ENCODE data around the gene SYCE3.
"Not testable (repeated sequence)": the region's sequence is repeated elsewhere in the genome, so short reads cannot be mapped to it uniquely, and the experiment has no call there.

The SYCE3 gene

DNA sequence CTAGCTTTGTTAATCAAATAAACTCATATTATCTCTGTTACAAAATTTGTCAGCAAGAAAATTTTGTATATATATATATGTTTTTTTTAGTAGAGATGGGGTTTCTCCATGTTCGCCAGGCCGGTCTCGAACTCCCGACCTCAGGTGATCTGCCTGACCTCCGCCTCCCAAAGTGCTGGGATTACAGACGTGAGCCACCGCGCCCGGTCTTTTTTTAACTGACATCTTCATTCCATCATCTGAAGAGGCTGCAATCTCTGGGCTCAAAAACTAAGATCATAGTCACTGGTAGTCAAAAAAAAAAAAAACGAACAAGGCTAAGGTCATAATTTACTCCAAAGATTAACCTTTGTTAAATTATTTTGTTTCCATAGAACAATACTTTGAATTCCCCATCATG lies 22.3 kb downstream of the SYCE3 start:
- TF ChIP-seq, protein P1, sequence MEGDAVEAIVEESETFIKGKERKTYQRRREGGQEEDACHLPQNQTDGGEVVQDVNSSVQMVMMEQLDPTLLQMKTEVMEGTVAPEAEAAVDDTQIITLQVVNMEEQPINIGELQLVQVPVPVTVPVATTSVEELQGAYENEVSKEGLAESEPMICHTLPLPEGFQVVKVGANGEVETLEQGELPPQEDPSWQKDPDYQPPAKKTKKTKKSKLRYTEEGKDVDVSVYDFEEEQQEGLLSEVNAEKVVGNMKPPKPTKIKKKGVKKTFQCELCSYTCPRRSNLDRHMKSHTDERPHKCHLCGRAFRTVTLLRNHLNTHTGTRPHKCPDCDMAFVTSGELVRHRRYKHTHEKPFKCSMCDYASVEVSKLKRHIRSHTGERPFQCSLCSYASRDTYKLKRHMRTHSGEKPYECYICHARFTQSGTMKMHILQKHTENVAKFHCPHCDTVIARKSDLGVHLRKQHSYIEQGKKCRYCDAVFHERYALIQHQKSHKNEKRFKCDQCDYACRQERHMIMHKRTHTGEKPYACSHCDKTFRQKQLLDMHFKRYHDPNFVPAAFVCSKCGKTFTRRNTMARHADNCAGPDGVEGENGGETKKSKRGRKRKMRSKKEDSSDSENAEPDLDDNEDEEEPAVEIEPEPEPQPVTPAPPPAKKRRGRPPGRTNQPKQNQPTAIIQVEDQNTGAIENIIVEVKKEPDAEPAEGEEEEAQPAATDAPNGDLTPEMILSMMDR (IDR thresholded peaks at IDR 0.05; ENCODE audit: low read depth, low read length): no peak
- no peak overlapping the region for H3K4me3 ChIP-seq (ENCODE audit: low read depth, low read length)

DNA sequence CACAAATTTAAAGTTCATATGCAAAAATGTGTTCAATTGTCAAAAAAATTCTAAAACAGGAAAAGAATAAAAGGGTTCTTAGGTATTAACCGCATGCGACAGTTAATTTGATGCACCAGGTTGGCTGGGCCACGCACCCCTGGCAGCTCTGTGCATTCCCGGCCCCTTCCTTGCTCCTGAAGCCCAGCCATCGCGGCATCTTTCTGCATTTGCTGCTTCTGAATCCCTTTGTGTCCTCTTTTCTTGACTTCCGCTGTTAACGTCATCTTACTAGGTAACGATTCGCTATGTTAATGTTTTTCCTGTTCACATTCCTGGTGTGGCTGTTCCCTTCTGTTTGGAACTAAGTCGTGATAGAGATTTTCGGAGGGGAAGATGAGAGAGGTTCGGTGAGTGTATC lies 25.0 kb downstream of the SYCE3 start:
- TF ChIP-seq, protein P1 (IDR thresholded peaks at IDR 0.05; ENCODE audit: low read depth, low read length): no peak
- no peak overlapping the region for H3K4me3 ChIP-seq (ENCODE audit: low read depth, low read length)

DNA sequence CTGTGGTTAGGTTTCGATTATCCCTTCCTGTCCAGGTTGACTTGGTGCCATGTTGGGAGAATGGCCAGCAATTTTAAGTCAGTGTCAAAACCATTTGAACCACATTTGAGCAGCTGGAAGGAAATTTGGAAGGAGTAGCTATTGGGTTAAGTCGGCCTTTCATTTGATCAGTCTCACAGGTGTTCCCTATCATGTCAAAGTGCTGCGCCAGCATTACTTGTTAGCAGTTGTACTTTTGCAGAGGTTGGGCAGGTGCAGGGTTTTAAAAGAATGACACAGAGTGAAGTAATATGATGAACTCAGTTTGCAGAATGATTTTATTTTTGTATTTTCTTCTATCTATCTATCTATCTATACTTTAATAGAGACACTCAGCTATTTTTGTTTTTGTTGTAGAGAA lies 26.5 kb downstream of the SYCE3 start:
- TF ChIP-seq, protein P1 (IDR thresholded peaks at IDR 0.05; ENCODE audit: low read depth, low read length): no peak
- H3K4me3 ChIP-seq (ENCODE audit: low read depth, low read length): no peak overlapping the region

DNA sequence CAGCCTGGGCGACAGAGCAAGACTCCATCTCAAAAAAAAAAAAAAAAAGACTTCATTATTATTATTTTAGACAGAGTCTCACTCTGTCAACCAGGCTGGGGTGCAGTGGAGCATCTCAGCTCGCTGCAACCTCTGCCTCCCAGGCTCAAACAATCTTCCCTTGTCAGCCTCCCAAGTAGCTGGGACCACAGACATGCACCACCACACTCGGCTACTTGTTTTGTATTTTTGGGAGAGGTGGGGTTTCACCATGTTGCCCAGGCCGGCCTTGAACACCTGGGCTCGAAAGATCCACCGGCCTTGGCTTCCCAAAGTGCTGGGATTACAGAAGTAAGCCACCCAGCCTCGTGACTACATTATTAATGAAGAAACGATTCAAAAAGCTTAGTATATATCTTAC lies 27.6 kb downstream of the SYCE3 start:
- no peak overlapping the region for H3K4me3 ChIP-seq (ENCODE audit: low read depth, low read length)
- TF ChIP-seq, protein P1 (IDR thresholded peaks at IDR 0.05; ENCODE audit: low read depth, low read length): no peak

DNA sequence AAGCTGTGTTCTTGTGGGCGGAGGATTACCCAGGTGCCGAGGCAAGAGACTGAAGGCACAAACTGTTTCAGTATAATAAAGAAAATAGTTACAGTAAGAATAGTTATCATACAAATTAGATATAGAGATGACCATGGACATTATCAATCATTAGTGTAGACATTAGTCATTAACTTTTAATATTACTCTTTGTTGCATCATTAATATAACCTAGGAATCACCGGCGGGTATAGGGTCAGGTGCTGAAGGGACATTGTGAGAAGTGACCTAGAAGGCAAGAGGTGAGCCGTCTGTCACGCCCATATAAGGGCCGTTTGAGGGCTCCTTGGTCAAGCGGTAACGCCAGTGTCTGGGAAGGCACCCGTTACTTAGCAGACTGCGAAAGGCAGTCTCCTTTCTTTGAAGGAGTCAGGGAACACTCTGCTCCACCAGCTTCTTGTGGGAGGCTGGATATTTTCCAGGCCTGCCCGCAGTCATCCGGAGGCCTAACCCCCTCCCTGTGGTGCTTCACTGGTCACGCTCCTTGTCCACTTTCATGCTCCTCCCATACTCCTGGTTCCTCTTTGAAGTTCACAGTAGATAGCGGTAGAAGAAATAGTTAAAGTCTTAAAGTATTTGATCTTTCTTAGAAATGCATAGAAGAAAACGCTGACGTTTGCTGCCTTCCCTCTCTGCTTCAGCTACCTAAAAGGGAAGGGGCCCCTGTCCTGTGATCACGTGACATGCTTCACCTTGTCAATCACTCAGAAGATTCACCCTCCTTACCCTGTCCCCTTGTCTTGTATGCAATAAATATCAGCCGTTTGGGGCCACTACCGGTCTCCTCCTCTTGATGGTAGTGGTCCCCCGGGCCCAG lies 28.6 kb downstream of the SYCE3 start:
- not testable (repeated sequence) for H3K4me3 ChIP-seq (ENCODE audit: low read depth, low read length)

DNA sequence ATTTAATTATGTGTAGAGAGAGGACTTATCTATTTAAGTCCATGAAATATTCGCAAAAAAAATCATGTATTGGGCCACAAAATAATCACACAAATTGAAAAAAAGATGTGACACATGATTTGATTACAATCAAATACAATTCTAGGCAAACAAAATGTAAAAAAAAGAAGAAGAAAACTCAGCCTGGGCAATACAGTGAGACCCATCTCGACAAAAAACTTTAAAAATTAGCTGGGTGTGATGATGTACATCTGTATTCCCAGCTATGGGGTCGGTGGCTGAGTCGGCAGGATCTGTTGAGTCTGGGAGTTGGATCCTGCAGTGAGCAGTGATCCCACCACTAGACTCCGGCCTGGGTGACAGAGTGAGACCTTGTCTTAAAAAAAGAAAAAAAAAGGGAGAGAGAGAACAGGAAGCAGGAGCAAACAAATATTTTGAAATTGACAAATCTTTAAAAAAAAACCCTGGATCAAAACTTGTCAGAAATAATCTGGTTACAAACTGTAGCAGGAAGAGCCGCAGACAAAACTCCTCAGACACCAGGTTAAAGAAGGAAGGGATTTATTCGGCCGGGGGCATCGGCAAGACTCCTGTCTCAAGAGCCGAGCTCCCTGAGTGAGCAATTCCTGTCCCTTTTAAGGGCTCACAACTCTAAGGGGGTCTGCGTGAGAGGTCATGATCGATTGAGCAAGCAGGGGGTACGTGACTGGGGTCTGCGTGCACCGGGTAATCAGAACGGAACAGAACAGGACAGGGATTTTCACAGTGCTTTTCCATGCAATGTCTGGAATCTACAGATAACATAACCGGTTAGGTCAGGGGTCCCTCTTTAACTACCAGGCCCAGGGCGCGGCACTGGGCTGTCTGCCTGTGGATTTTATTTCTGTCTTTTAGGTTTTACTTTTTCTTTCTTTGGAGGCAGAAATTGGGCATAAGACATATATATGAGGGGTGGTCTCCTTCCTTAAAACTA lies 29.6 kb downstream of the SYCE3 start:
- TF ChIP-seq, protein P1 (IDR thresholded peaks at IDR 0.05; ENCODE audit: low read depth, low read length): no peak
- no peak overlapping the region for H3K4me3 ChIP-seq (ENCODE audit: low read depth, low read length)

DNA sequence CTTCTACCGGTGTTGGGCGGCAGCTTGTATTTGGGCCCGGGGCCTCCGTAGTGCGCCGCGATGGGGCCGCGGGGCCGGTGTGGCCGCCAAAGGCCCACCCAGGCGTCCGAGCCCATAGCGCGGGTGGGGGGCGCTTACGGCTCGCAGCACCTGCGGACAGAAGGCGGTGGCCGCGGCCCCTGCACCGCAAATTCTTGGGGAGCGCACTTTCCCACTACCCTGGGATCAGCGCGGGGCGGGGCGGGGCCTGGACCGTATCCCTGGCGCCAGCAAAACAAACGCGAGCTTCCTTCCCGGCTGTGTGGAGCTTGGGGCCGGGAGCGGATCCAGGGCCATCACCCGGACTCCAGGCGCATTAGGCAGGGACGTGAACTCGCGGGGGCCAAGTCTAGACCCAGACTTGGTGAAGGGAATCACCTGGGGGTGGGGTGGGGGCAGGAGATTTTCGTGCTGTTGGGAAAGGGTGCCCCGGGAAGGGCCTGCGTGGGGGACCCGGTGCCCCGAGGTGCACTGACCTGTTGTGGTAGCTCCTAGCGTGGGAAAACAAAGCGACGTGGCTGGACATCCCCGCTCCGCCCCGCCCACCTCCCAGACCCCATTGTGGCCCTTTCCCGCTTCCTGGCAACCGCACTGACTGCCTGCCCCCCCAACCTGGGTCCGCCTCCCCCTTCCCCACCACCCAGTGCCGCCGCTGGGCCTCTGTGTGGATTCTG lies 30.6 kb downstream of the SYCE3 start:
- peak overlapping the region; percentile 53 for H3K4me3 ChIP-seq (ENCODE audit: low read depth, low read length)
- TF ChIP-seq, protein P1 (IDR thresholded peaks at IDR 0.05; ENCODE audit: low read depth, low read length): no peak
